Measurements from ENCODE around the gene CEP128.

- TF ChIP-seq CTCF (IDR thresholded peaks at IDR 0.05) (no peak), POLR2A (IDR thresholded peaks at IDR 0.05) (no peak)
These were observed 403.9 kb downstream of the CEP128 start for GRCh38 chr14:80537626-80538025.

All from uterus (tissue), 2 donors.